CD4-positive, alpha-beta T cell (primary cell): ENCODE data around the gene LNPEP. TPM values are rescaled to one million over a fixed set of nuclear protein-coding genes. Genes with fewer than 3 reads are reported as not detected.

Experiments used
- ATAC-seq: fragments of 200-7000 bp; cut with Tn5 transposase; one replicate; pipeline ENCODE4 v1.10.0; 2022; ENCODE audit warnings: mild to moderate bottlenecking; ENCODE audit not compliant: poor library complexity
- CTCF ChIA-PET: fragments of 350-600 bp; sonication (Branson Sonifier 250); formaldehyde crosslinking; loops from one replicate; lab custom pipeline; 2021; ENCODE audit warnings: antibody characterized with exemption, inconsistent platforms; lab: Charles Lee
- POLR2A ChIA-PET: fragments of 350-600 bp; sonication (Branson Sonifier 250); formaldehyde crosslinking; loops from one replicate; lab custom pipeline; 2021; ENCODE audit warnings: antibody characterized with exemption, inconsistent platforms; lab: Charles Lee
- DNase-seq, 14 experiments: peaks; one replicate each; pipeline ENCODE4 v3.0.0-alpha.2; 2013 to 2020; ENCODE audit warnings: mixed read lengths in 2 of 14
- H3K27ac ChIP-seq, 2 donors: one replicate each; pipeline versions ENCODE4 v1.5.1 to v1.7.0; 2013; ENCODE audit warnings: low read length in 2 of 2, low read depth in 1 of 2, mild to moderate bottlenecking in 1 of 2
- H3K27me3 ChIP-seq, 2 experiments: 1 replicate in 1 of 2; 2 replicates in 1 of 2; pipeline versions ENCODE4 v1.6.1 to v1.7.0; 2013; ENCODE audit warnings: low read length in 2 of 2, control low read depth in 1 of 2, mild to moderate bottlenecking in 1 of 2, moderate library complexity in 1 of 2; ENCODE audit not compliant: insufficient read depth in 2 of 2, control insufficient read depth in 1 of 2
- H3K36me3 ChIP-seq: one replicate; pipeline ENCODE4 v1.6.1; 2013; ENCODE audit warnings: low read length, control low read depth; ENCODE audit not compliant: insufficient read depth
- H3K4me1 ChIP-seq: one replicate; pipeline ENCODE4 v1.6.1; 2013; ENCODE audit warnings: low read length, control low read depth; ENCODE audit not compliant: insufficient read depth
- H3K4me3 ChIP-seq: one replicate; pipeline ENCODE4 v1.5.1; 2013; ENCODE audit warnings: mild to moderate bottlenecking, low read length, moderate library complexity
- H3K9me3 ChIP-seq, 2 experiments: 1 replicate in 1 of 2; 2 replicates in 1 of 2; pipeline versions ENCODE4 v1.6.1 to v1.7.0; 2013; ENCODE audit warnings: low read length in 2 of 2, mild to moderate bottlenecking in 2 of 2, control low read depth in 1 of 2, moderate library complexity in 1 of 2; ENCODE audit not compliant: control insufficient read depth in 1 of 2, insufficient read depth in 1 of 2
- H3K27ac Mint-ChIP-seq: one replicate; pipeline ENCODE4 v1.8.0; 2020; ENCODE audit warnings: mixed read lengths
- H3K27me3 Mint-ChIP-seq: one replicate; pipeline ENCODE4 v1.8.0; 2021; ENCODE audit warnings: mixed read lengths
- H3K36me3 Mint-ChIP-seq: one replicate; pipeline ENCODE4 v1.8.0; 2021; ENCODE audit warnings: low read depth, mixed read lengths
- H3K4me1 Mint-ChIP-seq: one replicate; pipeline ENCODE4 v1.8.0; 2021; ENCODE audit warnings: low read depth, mixed read lengths
- H3K4me3 Mint-ChIP-seq: one replicate; pipeline ENCODE4 v1.8.0; 2020; ENCODE audit warnings: mild to moderate bottlenecking, mixed read lengths
- H3K9me3 Mint-ChIP-seq: one replicate; pipeline ENCODE4 v1.8.0; 2020; ENCODE audit warnings: mixed read lengths
- intact Hi-C, 2 experiments: fragments of 100-400 bp; cut with DNase I in 1 of 2; cut with micrococcal nuclease in 1 of 2; formaldehyde crosslinking; loops; one replicate each; pipeline versions ENCODE4 v1.15.1 to v1.9.0; 2023 to 2025; cut with DNase I, micrococcal nuclease
- total RNA-seq, 174 experiments: library from RNA in 2 of 174; stranded (reverse) in 2 of 174; gene quantifications; one replicate each; pipeline ENCODE4 v1.2.3 and lab custom pipeline; 2021 to 2026
- TF ChIP-seq, protein P1 (sequence below): fragments of 200-600 bp; IDR thresholded peaks from one replicate; pipeline ENCODE4 v1.8.0; 2022; ENCODE audit warnings: antibody characterized with exemption, mild to moderate bottlenecking

LNPEP gene
- total RNA-seq, 2 experiments from 2014 or later, result 52.0 to 52.7 TPM

DNA sequence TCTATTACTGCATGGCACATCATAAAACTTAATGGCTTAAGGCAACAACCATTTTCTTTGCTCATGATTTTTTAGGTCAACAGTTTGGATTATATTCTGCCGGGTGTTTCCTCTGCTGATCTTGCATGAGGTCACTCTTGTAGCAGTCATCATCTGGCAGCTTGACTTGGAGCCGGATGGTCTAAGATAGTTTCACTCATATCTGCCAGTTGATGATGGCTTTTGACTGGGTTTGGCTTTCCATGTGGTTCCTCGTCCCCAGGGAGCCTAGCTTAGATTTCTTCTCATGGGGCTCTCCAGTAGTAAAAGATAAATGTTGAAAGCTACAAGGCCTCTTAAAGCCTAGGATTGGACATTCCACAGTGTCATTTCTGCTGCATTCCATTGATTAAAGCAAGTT is 27.4 kb downstream of the LNPEP start:
- POLR2A ChIA-PET, result interaction anchor here (0.7 to 3.6 kb wide), 9 partner anchors 23 to 155 kb away, joined by 3 to 59 read pairs (median 4); partner anchors contain the start of gene LNPEP
- Mint-ChIP-seq H3K27me3 (no peaks in the 10 kb centered on the region), H3K36me3 (peaks cover 22% of the 10 kb centered on the region), H3K9me3 (no peaks in the 10 kb centered on the region), H3K4me1 (peaks cover 94% of the 10 kb centered on the region), H3K4me3 (peak overlapping the region; percentile 81), H3K27ac (peak overlapping the region; percentile 91)
- Histone ChIP-seq H3K36me3 (peaks cover 9% of the 10 kb centered on the region), H3K9me3 (no peaks in the 10 kb centered on the region), H3K27me3 (no peaks in the 10 kb centered on the region), H3K4me1 (peaks cover 38% of the 10 kb centered on the region), H3K4me3 (no peak overlapping the region), H3K27ac (peak overlapping the region; percentile 68 to 70)
- CTCF ChIA-PET, result interaction anchor here (1.0 to 1.9 kb wide), 2 partner anchors 16 to 27 kb away, joined by 3 to 7 read pairs; partner anchors contain the start of gene LNPEP
- intact Hi-C loops, result loop anchor here in 1 of 2 experiments (2.0 kb wide), 1 partner anchor 14 kb away; no protein-coding TSS in a partner anchor
- DNase-seq (peak in 4 of 14 experiments; percentile 32 to 54 (median 40)), ATAC-seq (peak; percentile 32)
- TF ChIP-seq, protein P1, sequence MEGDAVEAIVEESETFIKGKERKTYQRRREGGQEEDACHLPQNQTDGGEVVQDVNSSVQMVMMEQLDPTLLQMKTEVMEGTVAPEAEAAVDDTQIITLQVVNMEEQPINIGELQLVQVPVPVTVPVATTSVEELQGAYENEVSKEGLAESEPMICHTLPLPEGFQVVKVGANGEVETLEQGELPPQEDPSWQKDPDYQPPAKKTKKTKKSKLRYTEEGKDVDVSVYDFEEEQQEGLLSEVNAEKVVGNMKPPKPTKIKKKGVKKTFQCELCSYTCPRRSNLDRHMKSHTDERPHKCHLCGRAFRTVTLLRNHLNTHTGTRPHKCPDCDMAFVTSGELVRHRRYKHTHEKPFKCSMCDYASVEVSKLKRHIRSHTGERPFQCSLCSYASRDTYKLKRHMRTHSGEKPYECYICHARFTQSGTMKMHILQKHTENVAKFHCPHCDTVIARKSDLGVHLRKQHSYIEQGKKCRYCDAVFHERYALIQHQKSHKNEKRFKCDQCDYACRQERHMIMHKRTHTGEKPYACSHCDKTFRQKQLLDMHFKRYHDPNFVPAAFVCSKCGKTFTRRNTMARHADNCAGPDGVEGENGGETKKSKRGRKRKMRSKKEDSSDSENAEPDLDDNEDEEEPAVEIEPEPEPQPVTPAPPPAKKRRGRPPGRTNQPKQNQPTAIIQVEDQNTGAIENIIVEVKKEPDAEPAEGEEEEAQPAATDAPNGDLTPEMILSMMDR, result no peak

GRCh38 chr5:96966801-96967200 is 30.9 kb downstream of the LNPEP start:
- peaks cover 9% of the 10 kb centered on the region for H3K36me3 ChIP-seq
- Mint-ChIP-seq H3K4me1 (peaks cover 96% of the 10 kb centered on the region), H3K27ac (peak overlapping the region; percentile 91), H3K27me3 (no peaks in the 10 kb centered on the region), H3K9me3 (no peaks in the 10 kb centered on the region), H3K36me3 (peaks cover 9% of the 10 kb centered on the region), H3K4me3 (no peak overlapping the region)
- intact Hi-C loops, result no loop called here
- no peak overlapping the region for H3K4me3 ChIP-seq
- ATAC-seq (no peak), DNase-seq (no peak)
- ChIA-PET CTCF (interaction anchor here (1.1 kb wide), 1 partner anchor 31 kb away, joined by 3 read pairs; the partner anchor contains the start of gene LNPEP), POLR2A (interaction anchor here (1.6 kb wide), 1 partner anchor 31 kb away, joined by 7 read pairs; the partner anchor contains the start of gene LNPEP)
- H3K4me1 ChIP-seq, result peaks cover 26% of the 10 kb centered on the region
- TF ChIP-seq, protein P1, result no peak
- H3K27ac ChIP-seq, result no peak overlapping the region
- no peaks in the 10 kb centered on the region for H3K9me3 ChIP-seq
- H3K27me3 ChIP-seq, result no peaks in the 10 kb centered on the region

DNA sequence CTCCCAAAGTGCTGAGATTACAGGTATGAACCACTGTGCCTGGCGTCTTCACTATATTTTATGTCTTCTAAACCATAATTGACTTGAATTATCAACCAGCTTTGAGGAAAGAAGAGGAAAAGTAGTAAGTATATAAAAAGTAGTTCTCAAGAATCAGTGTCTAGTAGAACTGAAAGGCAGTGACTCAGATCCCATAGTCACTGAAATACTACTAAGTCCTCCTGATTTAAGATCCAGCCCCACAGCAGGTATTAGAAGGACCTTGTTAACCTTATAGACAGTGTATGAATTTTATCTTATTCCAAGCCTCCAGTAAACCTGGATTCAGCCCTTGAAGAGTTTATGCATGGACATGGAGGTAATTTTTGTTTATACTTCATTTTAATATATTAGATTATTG is 31.5 kb downstream of the LNPEP start:
- H3K4me3 ChIP-seq, result no peak overlapping the region
- H3K9me3 ChIP-seq, result no peaks in the 10 kb centered on the region
- ChIA-PET POLR2A (interaction anchor here (1.6 kb wide), 1 partner anchor 31 kb away, joined by 7 read pairs; the partner anchor contains the start of gene LNPEP), CTCF (interaction anchor here (1.1 kb wide), 1 partner anchor 31 kb away, joined by 3 read pairs; the partner anchor contains the start of gene LNPEP)
- intact Hi-C loops, result no loop called here
- Mint-ChIP-seq H3K27ac (peak overlapping the region; percentile 91), H3K9me3 (no peaks in the 10 kb centered on the region), H3K4me1 (peaks cover 96% of the 10 kb centered on the region), H3K36me3 (peaks cover 9% of the 10 kb centered on the region), H3K27me3 (no peaks in the 10 kb centered on the region), H3K4me3 (no peak overlapping the region)
- H3K36me3 ChIP-seq, result peaks cover 9% of the 10 kb centered on the region
- ATAC-seq, result no peak
- peaks cover 27% of the 10 kb centered on the region for H3K4me1 ChIP-seq
- no peaks in the 10 kb centered on the region for H3K27me3 ChIP-seq
- DNase-seq, result no peak
- H3K27ac ChIP-seq, result no peak overlapping the region
- TF ChIP-seq, protein P1, result no peak
